Muscle of leg (tissue), 11 donors: ENCODE results near the gene ZNHIT1. TPM values are rescaled to one million over a fixed set of nuclear protein-coding genes. Genes with fewer than 3 reads are reported as not detected.

Source experiments
- DNase-seq: peaks from one replicate; pipeline ENCODE4 v3.0.0; 2013
- H3K27ac ChIP-seq: one replicate; pipeline ENCODE4 v1.5.1; 2013; ENCODE audit warnings: mild to moderate bottlenecking, low read length, control low read depth
- H3K27me3 ChIP-seq: one replicate; pipeline ENCODE4 v1.6.1; 2013; ENCODE audit warnings: low read length; ENCODE audit not compliant: control insufficient read depth, insufficient read depth
- H3K36me3 ChIP-seq: one replicate; pipeline ENCODE4 v1.6.1; 2013; ENCODE audit warnings: low read length; ENCODE audit not compliant: control insufficient read depth, insufficient read depth
- H3K4me1 ChIP-seq: one replicate; pipeline ENCODE4 v1.6.1; 2013; ENCODE audit warnings: low read length; ENCODE audit not compliant: control insufficient read depth, insufficient read depth
- H3K4me3 ChIP-seq: one replicate; pipeline ENCODE4 v1.5.1; 2013; ENCODE audit warnings: low read length, control low read depth
- H3K9me3 ChIP-seq: replicated peaks from 2 replicates; pipeline ENCODE4 v1.6.1; 2013; ENCODE audit warnings: low read depth, low read length; ENCODE audit not compliant: control insufficient read depth
- WGBS: methylation state at CpG from one replicate; pipeline ENCODE4 v1.1.5; 2013; ENCODE audit warnings: missing lambda C conversion rate; ENCODE audit not compliant: insufficient coverage; 5-methylcytosine and 5-hydroxymethylcytosine counted together
- polyA plus RNA-seq, 8 donors: library from polyadenylated mRNA; unstranded; fragments of 120-200 nt; gene quantifications; one replicate each; pipeline versions ENCODE4 v1.2.1 to v1.2.3, GENCODE V29; 2013; ENCODE audit warnings: inconsistent platforms in 1 of 8, low replicate concordance in 1 of 8; ENCODE audit not compliant: insufficient read length in 8 of 8, insufficient read depth in 1 of 8
- total RNA-seq: library from RNA; stranded (reverse); fragments of 120-200 nt; gene quantifications from one replicate; pipeline ENCODE4 v1.2.4, GENCODE V29; 2013

The ZNHIT1 gene
- total and polyA plus RNA-seq, 9 donors: 45.4 to 67.3 (median 47.8) TPM

- no peaks in the 10 kb centered on the region for H3K9me3 ChIP-seq
- peaks cover 10% of the 10 kb centered on the region for H3K4me1 ChIP-seq
- WGBS: 72% methylated on average over 6 of the region's 7 CpGs
- H3K27ac ChIP-seq: peak overlapping the region; percentile 29
- H3K27me3 ChIP-seq: no peaks in the 10 kb centered on the region
- no peak overlapping the region for H3K4me3 ChIP-seq
- H3K36me3 ChIP-seq: peaks cover 24% of the 10 kb centered on the region
- DNase-seq: no peak
Observed at GRCh38 chr7:101231644-101232043, 13.7 kb downstream of the ZNHIT1 start.

- Histone ChIP-seq H3K27ac (no peak overlapping the region), H3K36me3 (peaks cover 25% of the 10 kb centered on the region), H3K4me3 (peak overlapping the region; percentile 5), H3K4me1 (peaks cover 15% of the 10 kb centered on the region), H3K27me3 (no peaks in the 10 kb centered on the region), H3K9me3 (no peaks in the 10 kb centered on the region)
- no peak for DNase-seq
- 4% methylated on average over 48 of the region's 52 CpGs for WGBS
Observed at GRCh38 chr7:101232141-101232850, 14.3 kb downstream of the ZNHIT1 start.

- Histone ChIP-seq H3K4me3 (no peak overlapping the region), H3K36me3 (peaks cover 27% of the 10 kb centered on the region), H3K4me1 (peaks cover 33% of the 10 kb centered on the region), H3K9me3 (no peaks in the 10 kb centered on the region), H3K27me3 (no peaks in the 10 kb centered on the region), H3K27ac (no peak overlapping the region)
- no peak for DNase-seq
- 86% methylated on average over 14 of the region's 21 CpGs for WGBS
Observed at GRCh38 chr7:101233907-101234547, 16.1 kb downstream of the ZNHIT1 start.

GRCh38 chr7:101234636-101235035 lies 16.7 kb downstream of the ZNHIT1 start:
- no peak for DNase-seq
- Histone ChIP-seq H3K4me1 (peaks cover 39% of the 10 kb centered on the region), H3K27ac (no peak overlapping the region), H3K9me3 (no peaks in the 10 kb centered on the region), H3K4me3 (no peak overlapping the region), H3K36me3 (peaks cover 32% of the 10 kb centered on the region), H3K27me3 (no peaks in the 10 kb centered on the region)
- 84% methylated on average over 4 of the region's 5 CpGs for WGBS

GRCh38 chr7:101235050-101235449 lies 17.1 kb downstream of the ZNHIT1 start:
- H3K4me1 ChIP-seq: peaks cover 43% of the 10 kb centered on the region
- H3K9me3 ChIP-seq: no peaks in the 10 kb centered on the region
- WGBS: 70% methylated on average over 11 of the region's 11 CpGs

GRCh38 chr7:101235522-101235921 lies 17.6 kb downstream of the ZNHIT1 start:
- Histone ChIP-seq H3K4me3 (no peak overlapping the region), H3K9me3 (no peaks in the 10 kb centered on the region), H3K27ac (no peak overlapping the region), H3K4me1 (peaks cover 44% of the 10 kb centered on the region), H3K27me3 (no peaks in the 10 kb centered on the region), H3K36me3 (peaks cover 38% of the 10 kb centered on the region)
- DNase-seq: no peak
- no CpG with 5 or more reads among the region's 9 CpGs for WGBS

More at GRCh38 chr7:101235050-101235449, 17.1 kb downstream of the ZNHIT1 start:
- no peak for DNase-seq
- Histone ChIP-seq H3K27me3 (no peaks in the 10 kb centered on the region), H3K36me3 (peaks cover 33% of the 10 kb centered on the region), H3K27ac (no peak overlapping the region), H3K4me3 (no peak overlapping the region)

GRCh38 chr7:101236292-101236835 lies 18.4 kb downstream of the ZNHIT1 start:
- no peak for DNase-seq
- WGBS: 80% methylated on average over 7 of the region's 21 CpGs
- peaks cover 44% of the 10 kb centered on the region for H3K36me3 ChIP-seq
- H3K9me3 ChIP-seq: no peaks in the 10 kb centered on the region
- H3K27ac ChIP-seq: no peak overlapping the region
- H3K27me3 ChIP-seq: no peaks in the 10 kb centered on the region
- peaks cover 44% of the 10 kb centered on the region for H3K4me1 ChIP-seq
- H3K4me3 ChIP-seq: no peak overlapping the region

GRCh38 chr7:101237206-101238067 lies 19.5 kb downstream of the ZNHIT1 start, which contains the start of gene CLDN15:
CLDN15 (minus strand) TSS chr7:101237802; CDS start chr7:101237581, 221 bp downstream.
- H3K36me3 ChIP-seq: peaks cover 51% of the 10 kb centered on the region
- H3K4me3 ChIP-seq: no peak within 1 kb of the TSS
- WGBS: 28% methylated on average over 10 of the region's 31 CpGs
- peak; percentile 87 for DNase-seq
- H3K9me3 ChIP-seq: no peaks in the 10 kb centered on the region
- H3K27ac ChIP-seq: peak within 1 kb of the TSS; percentile 90
- peaks cover 38% of the 10 kb centered on the region for H3K4me1 ChIP-seq
- H3K27me3 ChIP-seq: no peaks in the 10 kb centered on the region

- DNase-seq: no peak
- peaks cover 52% of the 10 kb centered on the region for H3K36me3 ChIP-seq
- peaks cover 39% of the 10 kb centered on the region for H3K4me1 ChIP-seq
- H3K9me3 ChIP-seq: no peaks in the 10 kb centered on the region
- no peaks in the 10 kb centered on the region for H3K27me3 ChIP-seq
- no peak overlapping the region for H3K4me3 ChIP-seq
- 56% methylated on average over 16 of the region's 28 CpGs for WGBS
- H3K27ac ChIP-seq: peak overlapping the region; percentile 90
Observed at GRCh38 chr7:101238226-101239182, 20.5 kb downstream of the ZNHIT1 start.
